H9 (cell line): Measurements from ENCODE around the gene HEPN1. TPM values are rescaled to one million over a fixed set of nuclear protein-coding genes. Genes with fewer than 3 reads are reported as not detected.

Source experiments
- DNase-seq: peaks from one replicate; pipeline ENCODE4 v3.0.0-alpha.2; 2017
- H2AFZ ChIP-seq: one replicate; pipeline ENCODE4 v1.6.1; 2013; ENCODE audit warnings: mild to moderate bottlenecking, low read length, control low read depth, moderate library complexity
- H2AK5ac ChIP-seq: 2 replicates; pipeline ENCODE4 v1.6.1; 2013; ENCODE audit warnings: low read length, control low read depth, mixed read lengths; ENCODE audit not compliant: insufficient read length
- H2BK120ac ChIP-seq: one replicate; pipeline ENCODE4 v1.6.1; 2013; ENCODE audit warnings: low read depth, mild to moderate bottlenecking, low read length, control low read depth, inconsistent platforms; ENCODE audit not compliant: poor library complexity, severe bottlenecking
- H2BK12ac ChIP-seq: 2 replicates; pipeline ENCODE4 v1.6.1; 2013; ENCODE audit warnings: low read length, control low read depth, mixed read lengths, low read depth; ENCODE audit not compliant: insufficient read length
- H2BK15ac ChIP-seq: 2 replicates; pipeline ENCODE4 v1.6.1; 2013; ENCODE audit warnings: low read depth, low read length, control low read depth
- H2BK20ac ChIP-seq: one replicate; pipeline ENCODE4 v1.6.1; 2013; ENCODE audit warnings: low read depth, mild to moderate bottlenecking, low read length, control low read depth, inconsistent platforms; ENCODE audit not compliant: poor library complexity, severe bottlenecking
- H2BK5ac ChIP-seq: 2 replicates; pipeline ENCODE4 v1.6.1; 2013; ENCODE audit warnings: low read length, control low read depth, mixed read lengths; ENCODE audit not compliant: insufficient read length
- H3K14ac ChIP-seq: 2 replicates; pipeline ENCODE4 v1.6.1; 2013; ENCODE audit warnings: low read length, control low read depth; ENCODE audit not compliant: insufficient read depth
- H3K18ac ChIP-seq: 2 replicates; pipeline ENCODE4 v1.6.1; 2013; ENCODE audit warnings: low read depth, mild to moderate bottlenecking, mixed read lengths, low read length, control low read depth; ENCODE audit not compliant: insufficient read length
- H3K23ac ChIP-seq: 2 replicates; pipeline ENCODE4 v1.6.1; 2013; ENCODE audit warnings: low read length, control low read depth, mixed read lengths, low read depth; ENCODE audit not compliant: insufficient read length
- H3K23me2 ChIP-seq: 2 replicates; pipeline ENCODE4 v1.6.1; 2013; ENCODE audit warnings: low read depth, mild to moderate bottlenecking, mixed read lengths, low read length, control low read depth; ENCODE audit not compliant: insufficient read length, poor library complexity, severe bottlenecking
- H3K27ac ChIP-seq: 2 replicates; pipeline ENCODE4 v1.5.1; 2013; ENCODE audit warnings: low read length, control low read depth, mixed read lengths, low read depth; ENCODE audit not compliant: insufficient read length
- H3K27me3 ChIP-seq: 2 replicates; pipeline ENCODE4 v1.6.1; 2013; ENCODE audit warnings: low read length, control low read depth, inconsistent platforms; ENCODE audit not compliant: insufficient read depth
- H3K4ac ChIP-seq: 2 replicates; pipeline ENCODE4 v1.6.1; 2013; ENCODE audit warnings: low read depth, mild to moderate bottlenecking, control low read depth, inconsistent platforms, low read length, moderate library complexity
- H3K4me1 ChIP-seq: 2 replicates; pipeline ENCODE4 v1.6.1; 2013; ENCODE audit warnings: low read length, control low read depth, inconsistent platforms; ENCODE audit not compliant: insufficient read depth
- H3K4me2 ChIP-seq: 2 replicates; pipeline ENCODE4 v1.6.1; 2013; ENCODE audit warnings: low read length, control low read depth, mixed read lengths; ENCODE audit not compliant: insufficient read length, insufficient read depth
- H3K56ac ChIP-seq: 2 replicates; pipeline ENCODE4 v1.6.1; 2013; ENCODE audit warnings: low read depth, mild to moderate bottlenecking, mixed read lengths, low read length, control low read depth; ENCODE audit not compliant: insufficient read length
- H3K79me1 ChIP-seq: 2 replicates; pipeline ENCODE4 v1.6.1; 2013; ENCODE audit warnings: low read depth, mild to moderate bottlenecking, moderate library complexity, low read length, control low read depth, inconsistent platforms; ENCODE audit not compliant: insufficient read depth, poor library complexity, severe bottlenecking
- H3K79me2 ChIP-seq: 2 replicates; pipeline ENCODE4 v1.6.1; 2013; ENCODE audit warnings: low read length, control low read depth, inconsistent platforms; ENCODE audit not compliant: insufficient read depth
- H3K9ac ChIP-seq: 2 replicates; pipeline ENCODE4 v1.6.1; 2013; ENCODE audit warnings: low read length, control low read depth, mixed read lengths; ENCODE audit not compliant: insufficient read length; ENCODE audit errors: extremely low read depth
- H3K9me3 ChIP-seq: one replicate; pipeline ENCODE4 v1.6.1; 2013; ENCODE audit warnings: low read depth, low read length, inconsistent platforms; ENCODE audit not compliant: control insufficient read depth
- H3T11ph ChIP-seq: one replicate; pipeline ENCODE4 v1.6.1; 2013; ENCODE audit warnings: mild to moderate bottlenecking, low read length, control low read depth, inconsistent platforms
- H4K20me1 ChIP-seq: one replicate; pipeline ENCODE4 v1.6.1; 2013; ENCODE audit not compliant: control insufficient read depth, insufficient read length, insufficient read depth
- H4K5ac ChIP-seq: 2 replicates; pipeline ENCODE4 v1.6.1; 2013; ENCODE audit warnings: low read depth, mild to moderate bottlenecking, mixed read lengths, low read length, control low read depth; ENCODE audit not compliant: insufficient read length
- H4K8ac ChIP-seq: replicated peaks from 2 replicates; pipeline ENCODE4 v1.6.1; 2013; ENCODE audit warnings: low read length, control low read depth, mixed read lengths, low read depth; ENCODE audit not compliant: insufficient read length
- H4K91ac ChIP-seq: 2 replicates; pipeline ENCODE4 v1.6.1; 2013; ENCODE audit warnings: low read depth, mild to moderate bottlenecking, moderate library complexity, mixed read lengths, low read length, control low read depth; ENCODE audit not compliant: insufficient read length
- H3K27ac Mint-ChIP-seq, 3 experiments: 2 replicates in 2 of 3; 3 replicates in 1 of 3; pipeline ENCODE4 v1.8.0; 2020 to 2021; ENCODE audit warnings: mixed read lengths in 3 of 3, mild to moderate bottlenecking in 1 of 3, moderate library complexity in 1 of 3
- H3K27me3 Mint-ChIP-seq: 2 replicates; pipeline ENCODE4 v1.8.0; 2021; ENCODE audit warnings: low read depth, mild to moderate bottlenecking, moderate library complexity, mixed read lengths
- H3K36me3 Mint-ChIP-seq, 3 experiments: 2 replicates in 2 of 3; 3 replicates in 1 of 3; pipeline ENCODE4 v1.8.0; 2020 to 2021; ENCODE audit warnings: low read depth in 3 of 3, mixed read lengths in 3 of 3; ENCODE audit not compliant: insufficient read depth in 1 of 3
- H3K4me1 Mint-ChIP-seq, 2 experiments: 2 replicates each; pipeline ENCODE4 v1.8.0; 2020; ENCODE audit warnings: mixed read lengths in 2 of 2
- H3K4me3 Mint-ChIP-seq, 2 experiments: 2 replicates in 1 of 2; 3 replicates in 1 of 2; pipeline ENCODE4 v1.8.0; 2020 to 2021; ENCODE audit warnings: mild to moderate bottlenecking in 2 of 2, mixed read lengths in 2 of 2, moderate library complexity in 1 of 2
- H3K9me3 Mint-ChIP-seq, 2 experiments: 2 replicates in 1 of 2; 3 replicates in 1 of 2; pipeline ENCODE4 v1.8.0; 2020; ENCODE audit warnings: mild to moderate bottlenecking in 2 of 2, mixed read lengths in 2 of 2, moderate library complexity in 1 of 2
- WGBS: extraction: QIAGEN DNeasy Blood & Tissue Kit; methylation state at CpG from one replicate; pipeline ENCODE4 v1.1.7; 2013; ENCODE audit warnings: missing lambda C conversion rate, low lambda C conversion rate, mixed read lengths; ENCODE audit not compliant: insufficient read length; ENCODE audit errors: extremely low coverage; 5-methylcytosine and 5-hydroxymethylcytosine counted together
- total RNA-seq: library from RNA; stranded (reverse); gene quantifications from 2 replicates; pipeline ENCODE4 v1.2.1, GENCODE V29; 2021
- TF ChIP-seq, protein P1 (sequence below): fragments of 200-600 bp; sonication (generic); conservative IDR thresholded peaks from 3 replicates; pipeline ENCODE4 v1.8.0; 2021; ENCODE audit warnings: antibody characterized with exemption, mild to moderate bottlenecking

HEPN1 gene
- total RNA-seq, 1 experiment from 2014 or later, result not detected

DNA sequence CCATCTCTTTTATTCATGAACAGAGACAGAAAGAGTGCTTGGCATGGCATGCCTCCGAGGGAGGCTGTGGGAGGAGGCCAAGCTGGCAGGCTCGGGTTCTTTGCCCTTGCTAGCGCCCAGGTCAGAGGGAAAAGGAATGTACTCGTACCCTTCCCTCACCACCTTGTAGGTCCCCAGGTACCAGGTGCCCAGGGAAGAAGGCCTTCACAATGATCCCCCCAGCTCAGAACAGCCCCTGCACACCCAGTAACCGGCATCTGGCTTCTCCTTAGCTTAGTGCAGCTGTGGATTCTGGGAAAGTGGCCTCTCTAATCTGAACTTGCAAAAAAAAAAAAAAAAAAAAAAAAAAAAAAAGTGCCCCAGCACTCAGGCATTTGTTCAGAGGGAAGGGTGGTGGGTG, 1.3 kb downstream of the HEPN1 start:
- H3K27me3 Mint-ChIP-seq, result peaks cover 92% of the 10 kb centered on the region
- no peak overlapping the region for H2BK120ac ChIP-seq
- H4K20me1 ChIP-seq, result no peaks in the 10 kb centered on the region
- peaks cover 17% of the 10 kb centered on the region; the same call in 1 of the 2 replicates for H3K27me3 ChIP-seq
- H3K23me2 ChIP-seq, result no peaks in the 10 kb centered on the region
- peak overlapping the region; percentile 39 for H3K4me2 ChIP-seq
- no peaks in the 10 kb centered on the region for H3K9me3 ChIP-seq
- no peak overlapping the region for H3K4ac ChIP-seq
- no peak for DNase-seq
- no peaks in the 10 kb centered on the region for H3K4me1 ChIP-seq
- H2BK12ac ChIP-seq, result no peak overlapping the region
- H3K4me3 Mint-ChIP-seq, result peak overlapping the region; percentile 57 to 77; a peak in 4 of 5 replicates
- H3K4me1 Mint-ChIP-seq, result peaks cover 0 to 3% of the 10 kb centered on the region in 2 experiments; a peak in 2 of 4 replicates
- no peak overlapping the region for H3K18ac ChIP-seq
- H4K91ac ChIP-seq, result no peak overlapping the region
- H3K23ac ChIP-seq, result no peak overlapping the region
- H2AK5ac ChIP-seq, result no peak overlapping the region
- H2BK20ac ChIP-seq, result no peak overlapping the region
- H3K27ac ChIP-seq, result no peak overlapping the region
- no peak overlapping the region for H3K14ac ChIP-seq
- no peak overlapping the region for H3K9ac ChIP-seq
- no peak overlapping the region for H3K56ac ChIP-seq
- H3K27ac Mint-ChIP-seq, result no peak overlapping the region
- no peak overlapping the region for H4K8ac ChIP-seq
- no peak overlapping the region for H2BK5ac ChIP-seq
- TF ChIP-seq, protein P1, sequence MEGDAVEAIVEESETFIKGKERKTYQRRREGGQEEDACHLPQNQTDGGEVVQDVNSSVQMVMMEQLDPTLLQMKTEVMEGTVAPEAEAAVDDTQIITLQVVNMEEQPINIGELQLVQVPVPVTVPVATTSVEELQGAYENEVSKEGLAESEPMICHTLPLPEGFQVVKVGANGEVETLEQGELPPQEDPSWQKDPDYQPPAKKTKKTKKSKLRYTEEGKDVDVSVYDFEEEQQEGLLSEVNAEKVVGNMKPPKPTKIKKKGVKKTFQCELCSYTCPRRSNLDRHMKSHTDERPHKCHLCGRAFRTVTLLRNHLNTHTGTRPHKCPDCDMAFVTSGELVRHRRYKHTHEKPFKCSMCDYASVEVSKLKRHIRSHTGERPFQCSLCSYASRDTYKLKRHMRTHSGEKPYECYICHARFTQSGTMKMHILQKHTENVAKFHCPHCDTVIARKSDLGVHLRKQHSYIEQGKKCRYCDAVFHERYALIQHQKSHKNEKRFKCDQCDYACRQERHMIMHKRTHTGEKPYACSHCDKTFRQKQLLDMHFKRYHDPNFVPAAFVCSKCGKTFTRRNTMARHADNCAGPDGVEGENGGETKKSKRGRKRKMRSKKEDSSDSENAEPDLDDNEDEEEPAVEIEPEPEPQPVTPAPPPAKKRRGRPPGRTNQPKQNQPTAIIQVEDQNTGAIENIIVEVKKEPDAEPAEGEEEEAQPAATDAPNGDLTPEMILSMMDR, result no peak
- H3K79me2 ChIP-seq, result no peaks in the 10 kb centered on the region
- H2BK15ac ChIP-seq, result no peak overlapping the region
- H3K9me3 Mint-ChIP-seq, result peaks cover 0 to 9% of the 10 kb centered on the region in 2 experiments; a peak in 2 of 5 replicates
- no peaks in the 10 kb centered on the region; a peak in 1 of 7 replicates for H3K36me3 Mint-ChIP-seq
- H3K79me1 ChIP-seq, result no peaks in the 10 kb centered on the region
- no CpG with 5 or more reads among the region's 5 CpGs for WGBS
- H4K5ac ChIP-seq, result no peak overlapping the region
- no peak overlapping the region for H3T11ph ChIP-seq
- no peak overlapping the region for H2AFZ ChIP-seq
